CD14-positive monocyte (primary cell): ENCODE measurements around the gene CCDC195. TPM values are rescaled to one million over a fixed set of nuclear protein-coding genes. Genes with fewer than 3 reads are reported as not detected.

Experiments used
- DNase-seq, 3 donors: peaks; one replicate each; pipeline ENCODE4 v3.0.0-alpha.2; 2011 to 2022
- H2AFZ ChIP-seq: 2 replicates; pipeline ENCODE4 v1.6.0; 2012; ENCODE audit warnings: mild to moderate bottlenecking, low read depth, low read length, inconsistent platforms; ENCODE audit not compliant: insufficient read depth, poor library complexity, severe bottlenecking
- H3K27ac ChIP-seq, 2 donors: 1 replicate in 1 of 2; 2 replicates in 1 of 2; pipeline ENCODE4 v1.5.1; 2012 to 2013; ENCODE audit warnings: low read length in 2 of 2, control low read depth in 1 of 2, inconsistent platforms in 1 of 2, low read depth in 1 of 2, mild to moderate bottlenecking in 1 of 2
- H3K27me3 ChIP-seq, 2 donors: one replicate each; pipeline versions ENCODE4 v1.6.0 to v1.6.1; 2011 to 2013; ENCODE audit warnings: low read length in 2 of 2; ENCODE audit not compliant: control insufficient read depth in 2 of 2, insufficient read depth in 2 of 2
- H3K36me3 ChIP-seq, 2 donors: replicated peaks in 1 of 2; 1 replicate in 1 of 2; 2 replicates in 1 of 2; pipeline versions ENCODE4 v1.5.1 to v1.6.1; 2012 to 2013; ENCODE audit warnings: low read length in 2 of 2, control low read depth in 1 of 2, inconsistent platforms in 1 of 2, mild to moderate bottlenecking in 1 of 2; ENCODE audit not compliant: insufficient read depth in 2 of 2, control insufficient read depth in 1 of 2
- H3K4me1 ChIP-seq, 2 donors: 1 replicate in 1 of 2; 2 replicates in 1 of 2; pipeline versions ENCODE4 v1.5.1 to v1.6.1; 2012 to 2013; ENCODE audit warnings: low read length in 2 of 2, control low read depth in 1 of 2, inconsistent platforms in 1 of 2, mild to moderate bottlenecking in 1 of 2, moderate library complexity in 1 of 2; ENCODE audit not compliant: insufficient read depth in 2 of 2, control insufficient read depth in 1 of 2
- H3K4me2 ChIP-seq: replicated peaks from 2 replicates; pipeline ENCODE3; 2012; ENCODE audit warnings: low read length, moderate library complexity, mild to moderate bottlenecking; ENCODE audit not compliant: poor library complexity, severe bottlenecking; ENCODE audit errors: extremely low read depth
- H3K4me3 ChIP-seq, 3 experiments: fragments of 200-600 bp in 1 of 3; sonication (generic) in 1 of 3; replicated peaks in 1 of 3; 1 replicate in 2 of 3; 2 replicates in 1 of 3; pipeline ENCODE4 v1.5.1; 2011 to 2013; ENCODE audit warnings: low read length in 3 of 3, mild to moderate bottlenecking in 3 of 3, control low read depth in 2 of 3, low read depth in 2 of 3, inconsistent platforms in 1 of 3, moderate library complexity in 1 of 3
- H3K79me2 ChIP-seq: 2 replicates; pipeline ENCODE4 v1.6.0; 2012; ENCODE audit warnings: mild to moderate bottlenecking, control low read depth, inconsistent platforms, low read length, moderate library complexity; ENCODE audit not compliant: insufficient read depth
- H3K9ac ChIP-seq: 2 replicates; pipeline ENCODE4 v1.6.0; 2017; ENCODE audit warnings: low read length, mild to moderate bottlenecking; ENCODE audit not compliant: insufficient read depth, poor library complexity, severe bottlenecking
- H3K9me3 ChIP-seq, 2 donors: replicated peaks in 1 of 2; 1 replicate in 1 of 2; 2 replicates in 1 of 2; pipeline versions ENCODE4 v1.5.1 to v1.6.1; 2012 to 2013; ENCODE audit warnings: low read length in 2 of 2, control low read depth in 1 of 2; ENCODE audit not compliant: control insufficient read depth in 1 of 2, insufficient read depth in 1 of 2
- H4K20me1 ChIP-seq: 2 replicates; pipeline ENCODE4 v1.6.0; 2012; ENCODE audit warnings: mild to moderate bottlenecking, low read length, control low read depth, moderate library complexity; ENCODE audit not compliant: insufficient read depth
- H3K27ac Mint-ChIP-seq, 7 donors: one replicate each; pipeline ENCODE4 v1.8.0; 2020; ENCODE audit warnings: mild to moderate bottlenecking in 7 of 7, mixed read lengths in 7 of 7, moderate library complexity in 6 of 7, inconsistent platforms in 2 of 7
- H3K27me3 Mint-ChIP-seq, 3 donors: one replicate each; pipeline ENCODE4 v1.8.0; 2021 to 2022; ENCODE audit warnings: low read depth in 3 of 3, mild to moderate bottlenecking in 3 of 3, mixed read lengths in 3 of 3, moderate library complexity in 3 of 3, inconsistent platforms in 1 of 3
- H3K36me3 Mint-ChIP-seq, 2 donors: one replicate each; pipeline ENCODE4 v1.8.0; 2020; ENCODE audit warnings: mixed read lengths in 2 of 2, inconsistent platforms in 1 of 2, mild to moderate bottlenecking in 1 of 2
- H3K4me1 Mint-ChIP-seq: one replicate; pipeline ENCODE4 v1.8.0; 2020; ENCODE audit warnings: mild to moderate bottlenecking, mixed read lengths
- H3K4me3 Mint-ChIP-seq, 2 donors: one replicate each; pipeline ENCODE4 v1.8.0; 2020; ENCODE audit warnings: mild to moderate bottlenecking in 2 of 2, mixed read lengths in 2 of 2, moderate library complexity in 1 of 2
- H3K9me3 Mint-ChIP-seq, 7 donors: one replicate each; pipeline ENCODE4 v1.8.0; 2020 to 2022; ENCODE audit warnings: mixed read lengths in 7 of 7, mild to moderate bottlenecking in 6 of 7, moderate library complexity in 6 of 7, inconsistent platforms in 2 of 7
- CTCF ChIP-seq: fragments of 200-600 bp; IDR thresholded peaks from one replicate; pipeline ENCODE4 v1.8.0; 2022; ENCODE audit warnings: antibody characterized with exemption, mild to moderate bottlenecking
- WGBS: methylation state at CpG from one replicate; pipeline ENCODE4 v1.1.5; 2013; ENCODE audit warnings: missing lambda C conversion rate; ENCODE audit not compliant: insufficient coverage; 5-methylcytosine and 5-hydroxymethylcytosine counted together
- intact Hi-C, 2 donors: fragments of 100-400 bp; cut with micrococcal nuclease; formaldehyde crosslinking; loops; one replicate each; pipeline versions ENCODE4 v1.15.0 to v1.15.1; 2023
- polyA minus RNA-seq: library from RNA; depleted of rRNA, polyadenylated mRNA; stranded (reverse); fragments of >200 nt; gene quantifications from 2 replicates; pipeline ENCODE4 v1.2.3, GENCODE V29; 2012
- polyA plus RNA-seq, 3 donors: library from polyadenylated mRNA; depleted of rRNA in 1 of 3; unstranded in 2 of 3; stranded (reverse) in 1 of 3; fragments of 300-500 nt in 2 of 3; fragments of >200 nt in 1 of 3; fragmentation: Illumina TruSeq in 2 of 3; gene quantifications; 1 replicate in 2 of 3; 2 replicates in 1 of 3; pipeline ENCODE4 v1.2.3, GENCODE V29; 2012 to 2021
- total RNA-seq, 12 experiments: library from RNA in 1 of 12; stranded (reverse) in 1 of 12; fragments of 120-200 nt in 1 of 12; gene quantifications; one replicate each; pipeline ENCODE4 v1.2.4 and lab custom pipeline; 2013 to 2026; ENCODE audit warnings: mixed read lengths in 6 of 12, inconsistent platforms in 1 of 12

CCDC195 gene
- total RNA-seq (2013): not detected
- polyA plus RNA-seq (not detected), polyA minus RNA-seq (not detected in 2 replicates), total RNA-seq (lab: John Stamatoyannopoulos, UW) (0 to 0.30 (median 0) reads per million in 11 experiments)

- peaks cover 0 to 6% of the 10 kb centered on the region in 2 donors for H3K9me3 ChIP-seq
- H3K9me3 Mint-ChIP-seq: peaks cover 0 to 20% (median 7%) of the 10 kb centered on the region in 7 donors
- no peak for TF ChIP-seq CTCF
- H4K20me1 ChIP-seq: no peaks in the 10 kb centered on the region
- no peak within 1 kb of the TSS for H3K4me3 Mint-ChIP-seq
- H3K36me3 ChIP-seq: no peaks in the 10 kb centered on the region
- no peak within 1 kb of the TSS for H3K27ac Mint-ChIP-seq
- H3K4me1 Mint-ChIP-seq: no peaks in the 10 kb centered on the region
- no peak within 1 kb of the TSS for H3K4me3 ChIP-seq
- H3K9ac ChIP-seq: no peak within 1 kb of the TSS
- H3K27ac ChIP-seq: no peak within 1 kb of the TSS
- no peaks in the 10 kb centered on the region for H3K4me1 ChIP-seq
- H3K27me3 ChIP-seq: no peaks in the 10 kb centered on the region
- peaks cover 1 to 2% (median 2%) of the 10 kb centered on the region in 3 donors for H3K27me3 Mint-ChIP-seq
- intact Hi-C loops: no loop called here
- no peaks in the 10 kb centered on the region for H3K36me3 Mint-ChIP-seq
- H3K79me2 ChIP-seq: no peaks in the 10 kb centered on the region
- WGBS: 100% methylated on average over 2 of the region's 5 CpGs
- no peak within 1 kb of the TSS for H3K4me2 ChIP-seq
- no peak for DNase-seq
- H2AFZ ChIP-seq: no peak within 1 kb of the TSS
Measured at GRCh38 chr2:224716201-224716600, at the start of gene CCDC195. CCDC195 (minus strand) TSS chr2:224716365; CDS start chr2:224716365, 0 bp downstream.

- Mint-ChIP-seq H3K9me3 (peaks cover 0 to 15% (median 7%) of the 10 kb centered on the region in 7 donors), H3K27me3 (no peaks in the 10 kb centered on the region), H3K4me1 (no peaks in the 10 kb centered on the region), H3K4me3 (no peak overlapping the region), H3K36me3 (peaks cover 82 to 95% of the 10 kb centered on the region in 2 donors), H3K27ac (no peak overlapping the region)
- WGBS: no CpG with 5 or more reads among the region's 2 CpGs
- no peak for TF ChIP-seq CTCF
- no peak overlapping the region for H2AFZ ChIP-seq
- H3K9me3 ChIP-seq: no peaks in the 10 kb centered on the region
- peaks cover 50 to 91% of the 10 kb centered on the region in 2 donors for H3K36me3 ChIP-seq
- no peaks in the 10 kb centered on the region for H4K20me1 ChIP-seq
- no peak overlapping the region for H3K4me2 ChIP-seq
- no peaks in the 10 kb centered on the region for H3K79me2 ChIP-seq
- H3K27ac ChIP-seq: no peak overlapping the region
- no peaks in the 10 kb centered on the region for H3K4me1 ChIP-seq
- no peaks in the 10 kb centered on the region for H3K27me3 ChIP-seq
- H3K9ac ChIP-seq: no peak overlapping the region
- H3K4me3 ChIP-seq: no peak overlapping the region
- DNase-seq: no peak
- intact Hi-C loops: no loop called here
Measured at GRCh38 chr2:224764565-224765236, 48.5 kb upstream of the CCDC195 start.
